GM23338 (cell line): ENCODE results near the gene CNOT9. TPM values are rescaled to one million over a fixed set of nuclear protein-coding genes. Genes with fewer than 3 reads are reported as not detected.

ENCODE experiments used
- ATAC-seq: fragments of 200-7000 bp; cut with Tn5 transposase; 3 replicates; pipeline ENCODE4 v1.9.1; 2020
- DNase-seq: peaks from one replicate; pipeline ENCODE4 v3.0.0-alpha.2; 2015; ENCODE audit warnings: low spot score
- H2AFZ ChIP-seq: fragments of 200-600 bp; sonication (generic); 2 replicates; pipeline ENCODE4 v1.8.0; 2016; ENCODE audit warnings: antibody characterized with exemption, mild to moderate bottlenecking, moderate library complexity
- H3F3A ChIP-seq: fragments of 200-600 bp; sonication (generic); replicated peaks from 2 replicates; pipeline ENCODE4 v1.8.0; 2017; ENCODE audit warnings: antibody characterized with exemption, mixed run types, low read depth
- H3K27ac ChIP-seq: fragments of 200-600 bp; sonication (generic); 2 replicates; pipeline ENCODE4 v1.6.1; 2016; ENCODE audit warnings: low read depth
- H3K27me3 ChIP-seq: fragments of 200-600 bp; sonication (generic); 2 replicates; pipeline ENCODE4 v1.8.0; 2016; ENCODE audit warnings: mild to moderate bottlenecking, mixed run types, moderate library complexity; ENCODE audit not compliant: insufficient read depth
- H3K36me3 ChIP-seq: fragments of 200-600 bp; sonication (generic); 2 replicates; pipeline ENCODE4 v1.8.0; 2016; ENCODE audit warnings: mild to moderate bottlenecking; ENCODE audit not compliant: insufficient read depth
- H3K4me1 ChIP-seq: fragments of 200-600 bp; sonication (generic); 2 replicates; pipeline ENCODE4 v1.8.0; 2016; ENCODE audit warnings: mild to moderate bottlenecking, moderate library complexity; ENCODE audit not compliant: insufficient read depth
- H3K4me2 ChIP-seq: fragments of 200-600 bp; sonication (generic); 2 replicates; pipeline ENCODE4 v1.7.1; 2017; ENCODE audit warnings: mixed run types
- H3K4me3 ChIP-seq: fragments of 200-600 bp; sonication (generic); 2 replicates; pipeline ENCODE4 v1.6.1; 2016; ENCODE audit warnings: mixed run types
- H3K79me2 ChIP-seq: fragments of 200-600 bp; sonication (generic); replicated peaks from 2 replicates; pipeline ENCODE4 v1.8.0; 2017; ENCODE audit warnings: mild to moderate bottlenecking; ENCODE audit not compliant: insufficient read depth
- H3K9me2 ChIP-seq: fragments of 200-600 bp; sonication (generic); 2 replicates; pipeline ENCODE4 v1.8.0; 2017; ENCODE audit not compliant: insufficient read depth
- H4K20me1 ChIP-seq: fragments of 200-600 bp; sonication (generic); replicated peaks from 2 replicates; pipeline ENCODE4 v1.8.0; 2017; ENCODE audit warnings: mild to moderate bottlenecking; ENCODE audit not compliant: insufficient read depth
- H3K27ac Mint-ChIP-seq: 2 replicates; pipeline ENCODE4 v1.8.0; 2020; ENCODE audit warnings: inconsistent platforms, mild to moderate bottlenecking, moderate library complexity, mixed read lengths
- H3K27me3 Mint-ChIP-seq: 3 replicates; pipeline ENCODE4 v1.8.0; 2022; ENCODE audit warnings: low read depth, mild to moderate bottlenecking, moderate library complexity, mixed read lengths, inconsistent platforms; ENCODE audit not compliant: insufficient read depth, poor library complexity
- H3K36me3 Mint-ChIP-seq: 3 replicates; pipeline ENCODE4 v1.8.0; 2021; ENCODE audit warnings: low read depth, mild to moderate bottlenecking, inconsistent platforms, moderate library complexity, mixed read lengths
- H3K4me1 Mint-ChIP-seq: 3 replicates; pipeline ENCODE4 v1.8.0; 2020; ENCODE audit warnings: mild to moderate bottlenecking, inconsistent platforms, mixed read lengths
- H3K4me3 Mint-ChIP-seq: 3 replicates; pipeline ENCODE4 v1.8.0; 2021; ENCODE audit warnings: moderate library complexity, mild to moderate bottlenecking, inconsistent platforms, mixed read lengths
- H3K9me3 Mint-ChIP-seq: 3 replicates; pipeline ENCODE4 v1.8.0; 2020; ENCODE audit warnings: moderate library complexity, mild to moderate bottlenecking, inconsistent platforms, mixed read lengths
- CREB1 ChIP-seq: fragments of 250-450 bp; sonication (Bioruptor Pico); IDR thresholded peaks from 2 replicates; pipeline ENCODE4 v1.5.0; 2020; ENCODE audit warnings: low read depth, mild to moderate bottlenecking, moderate library complexity
- CTCF ChIP-seq, 2 experiments: fragments of 200-600 bp in 1 of 2; sonication (generic) in 1 of 2; conservative IDR thresholded peaks; 2 replicates each; pipeline versions ENCODE4 v1.5.1 to v1.6.1; 2016 to 2017; ENCODE audit warnings: antibody characterized with exemption in 2 of 2, low read depth in 2 of 2, mild to moderate bottlenecking in 2 of 2, moderate library complexity in 1 of 2
- ETS1 ChIP-seq: IDR thresholded peaks from 2 replicates; pipeline ENCODE4 v1.6.1; 2016; ENCODE audit warnings: antibody characterized with exemption
- EZH2phosphoT487 ChIP-seq: fragments of 200-600 bp; sonication (generic); IDR thresholded peaks from one replicate; pipeline ENCODE4 v1.8.1; 2018; ENCODE audit warnings: antibody characterized with exemption; ENCODE audit not compliant: unreplicated experiment
- NANOG ChIP-seq: IDR thresholded peaks from 2 replicates; pipeline ENCODE4 v1.6.1; 2016; ENCODE audit warnings: antibody characterized with exemption, borderline replicate concordance
- STAT1 ChIP-seq: IDR thresholded peaks from one replicate; pipeline ENCODE4 v1.6.1; 2016; ENCODE audit warnings: antibody characterized with exemption; ENCODE audit not compliant: unreplicated experiment
- ZNF331 ChIP-seq: fragments of 250-450 bp; sonication (Bioruptor Pico); IDR thresholded peaks from 2 replicates; pipeline ENCODE4 v1.5.0; 2020; ENCODE audit warnings: low read depth, mild to moderate bottlenecking, moderate library complexity
- ZNF462 ChIP-seq: fragments of 250-450 bp; sonication (Bioruptor Pico); IDR thresholded peaks from 2 replicates; pipeline ENCODE4 v1.5.0; 2020; ENCODE audit warnings: mild to moderate bottlenecking, moderate library complexity
- polyA plus RNA-seq: library from polyadenylated mRNA; unstranded; fragments of >200 nt; fragmentation: Nextera tagmentation; extraction: Ambion mirVana; gene quantifications from 2 replicates; pipeline ENCODE4 v1.2.1, GENCODE V29; 2016
- total RNA-seq: library from RNA; depleted of rRNA; stranded (reverse); fragments of >200 nt; shearing (Covaris generic); gene quantifications from 2 replicates; pipeline ENCODE4 v1.2.3, GENCODE V29; 2014

CNOT9 gene
- total and polyA plus RNA-seq, 2 experiments from 2014 or later: 55.3 to 132 TPM

DNA sequence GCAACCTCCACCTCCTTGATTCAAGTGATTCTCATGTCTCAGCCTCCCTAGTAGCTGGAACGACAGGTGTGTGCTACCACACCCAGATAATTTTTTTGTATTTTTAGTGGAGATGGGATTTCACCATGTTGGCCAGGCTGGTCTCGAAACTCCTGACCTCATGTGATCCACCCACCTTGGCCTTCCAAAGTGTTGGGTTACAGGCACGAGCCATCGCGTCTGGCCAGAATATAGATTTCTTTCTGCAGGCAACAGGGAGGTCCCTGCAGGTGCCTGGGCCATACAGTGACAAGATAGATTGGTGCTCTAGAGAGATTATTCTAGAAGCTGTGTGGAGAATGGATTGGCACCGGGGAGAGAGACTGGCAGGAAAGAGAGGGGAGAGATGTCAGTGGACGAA is 52.4 kb downstream of the CNOT9 start (continued):
- no peak for TF ChIP-seq ZNF462

GRCh38 chr2:218622606-218623365 is 54.1 kb downstream of the CNOT9 start:
- peaks cover 3% of the 10 kb centered on the region for H3K27me3 Mint-ChIP-seq
- peaks cover 2% of the 10 kb centered on the region; the same call in 1 of the 3 replicates for H3K4me1 Mint-ChIP-seq
- H3K27ac ChIP-seq: no peak overlapping the region
- no peak overlapping the region for H3K4me3 Mint-ChIP-seq
- H3K4me1 ChIP-seq: no peaks in the 10 kb centered on the region
- no peak overlapping the region for H3K27ac Mint-ChIP-seq
- H4K20me1 ChIP-seq: no peaks in the 10 kb centered on the region
- no peak for ATAC-seq
- no peaks in the 10 kb centered on the region for H3F3A ChIP-seq
- H3K36me3 Mint-ChIP-seq: no peaks in the 10 kb centered on the region
- H3K4me2 ChIP-seq: no peak overlapping the region
- no peaks in the 10 kb centered on the region for H3K9me3 Mint-ChIP-seq
- no peaks in the 10 kb centered on the region for H3K27me3 ChIP-seq
- TF ChIP-seq ZNF331 (no peak), ETS1 (no peak), CTCF (conservative IDR thresholded peaks at IDR 0.05; ENCODE audit: low read depth in 2 of 2) (no peak), CREB1 (CRISPR knock-in tag) (no peak), EZH2phosphoT487 (no peak), NANOG (no peak), STAT1 (no peak)
- no peaks in the 10 kb centered on the region for H3K79me2 ChIP-seq
- H3K4me3 ChIP-seq: no peak overlapping the region
- no peak for DNase-seq
- no peaks in the 10 kb centered on the region for H3K9me2 ChIP-seq
- H2AFZ ChIP-seq: peak overlapping the region; percentile 93; the same call in 1 of the 2 replicates
- H3K36me3 ChIP-seq: no peaks in the 10 kb centered on the region
